A549 treated with CpdA at 1 μM for 4 hours (cell line): ENCODE results near the gene TCEAL2. TPM values are rescaled to one million over a fixed set of nuclear protein-coding genes. Genes with fewer than 3 reads are reported as not detected.

Source experiments
- total RNA-seq: library from RNA; stranded (reverse); fragments of 200-300 nt; extraction: Qiagen RNA extraction; gene quantifications from 5 replicates; pipeline ENCODE4 v1.2.3, GENCODE V29; 2022; ENCODE audit warnings: low read depth

Gene TCEAL2
- not detected in 5 replicates for total RNA-seq

DNA sequence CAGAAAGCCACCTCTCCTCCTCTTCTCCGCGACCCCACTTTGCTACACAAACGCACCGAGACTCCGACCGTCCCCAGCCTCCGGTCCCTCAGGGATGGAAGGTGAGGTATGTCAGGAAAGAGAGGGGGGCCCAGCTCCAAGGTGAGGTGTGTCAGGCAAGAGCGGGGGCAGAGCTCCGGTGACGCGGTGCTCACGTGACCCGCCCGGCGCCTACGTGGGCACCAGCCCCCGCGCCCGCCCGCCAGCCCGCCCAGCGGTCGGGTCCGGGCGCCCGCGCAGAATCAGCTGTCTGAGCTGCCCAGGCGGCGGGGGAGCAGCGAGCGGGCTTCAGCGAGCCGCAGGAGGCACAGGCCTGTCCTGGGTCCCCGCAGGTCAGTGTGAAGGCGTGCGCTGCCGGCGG is at the start of gene TCEAL2:
Gene TCEAL2 (plus strand): TSS at position 244 of the 400 bp plus-strand sequence. CDS start 1,152 bp downstream, outside the sequence.

DNA sequence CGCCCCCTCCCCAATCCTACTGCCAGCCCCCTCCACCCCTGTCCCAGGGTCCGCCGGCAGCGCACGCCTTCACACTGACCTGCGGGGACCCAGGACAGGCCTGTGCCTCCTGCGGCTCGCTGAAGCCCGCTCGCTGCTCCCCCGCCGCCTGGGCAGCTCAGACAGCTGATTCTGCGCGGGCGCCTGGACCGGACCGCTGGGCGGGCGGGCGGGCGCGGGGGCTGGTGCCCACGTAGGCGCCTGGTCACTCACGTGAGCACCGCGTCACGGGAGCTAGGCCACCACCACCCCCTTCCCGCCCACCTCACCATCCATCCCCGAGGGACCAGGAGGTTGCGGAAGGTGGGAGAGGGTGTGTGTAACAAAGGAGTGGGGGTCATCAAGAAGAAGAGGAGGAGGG is 16.8 kb downstream of the TCEAL2 start, which contains the start of gene TCEAL6:
Gene TCEAL6 (minus strand): TSS at position 208 of the 400 bp plus-strand sequence.

DNA sequence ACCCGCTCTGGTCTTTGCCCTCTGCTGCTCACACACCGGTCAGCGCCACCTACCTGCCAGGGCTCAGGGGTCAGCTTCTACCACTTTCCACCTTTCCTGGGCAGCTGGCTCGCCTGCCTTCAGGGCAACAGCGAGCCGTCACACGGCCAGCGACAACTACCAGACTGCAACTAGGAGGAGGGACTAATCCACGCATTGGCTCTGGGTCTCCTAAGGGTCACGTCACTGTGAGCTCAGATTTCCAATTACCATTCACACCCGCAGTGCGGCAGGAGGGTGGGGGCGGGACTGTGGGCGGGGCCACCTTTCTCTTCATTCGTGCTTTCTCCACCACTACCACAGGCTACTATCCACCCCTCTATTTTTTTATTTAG is 30.3 kb downstream of the TCEAL2 start, which contains the start of gene BEX5:
Gene BEX5 (minus strand): TSS at position 172 of the 374 bp plus-strand sequence. CDS start 1,712 bp downstream, outside the sequence.

Other genes with a start within 250 kb of the TCEAL2 start
- gene ZMAT1, start 193.7 kb upstream of the TCEAL2 start, total RNA-seq, result 0.04 to 0.08 TPM (median 0.07 TPM) in 4 of 5 replicates, not detected in the other
- not detected in 5 replicates for gene TCEAL6, start 16.8 kb downstream of the TCEAL2 start, total RNA-seq
- gene BEX5, start 30.3 kb downstream of the TCEAL2 start, total RNA-seq, result not detected in 5 replicates
- gene TCP11X1, start 89.6 kb downstream of the TCEAL2 start, total RNA-seq, result not detected in 5 replicates
- gene NXF2, start 121.5 kb downstream of the TCEAL2 start, total RNA-seq, result not detected in 5 replicates